ENCODE measurements around the gene OR2V2. TPM values are rescaled to one million over a fixed set of nuclear protein-coding genes. Genes with fewer than 3 reads are reported as not detected.

Gene OR2V2
- total RNA-seq, 1 donor from 2014 or later, result not detected

DNA sequence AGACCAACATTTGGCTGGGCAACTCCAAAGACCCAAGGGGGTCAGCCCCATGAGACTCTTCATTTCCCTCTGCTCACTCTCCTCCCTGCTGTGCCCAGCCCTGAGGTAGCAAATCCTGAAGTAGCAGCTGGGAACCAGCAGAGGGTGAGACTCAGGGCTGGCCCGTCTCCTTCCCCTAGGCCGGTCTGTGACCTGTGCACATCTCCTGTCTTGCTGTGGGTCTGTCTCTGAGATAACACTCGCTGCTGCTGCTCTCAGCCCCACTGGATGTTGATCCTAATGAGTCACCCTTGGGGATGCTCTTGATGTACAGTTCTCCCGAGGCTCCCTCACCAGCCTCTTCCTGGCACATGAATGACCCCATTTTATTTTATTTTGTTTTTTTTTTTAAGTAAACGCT, 9.1 kb upstream of the OR2V2 start:
- Histone ChIP-seq H3K4me3 (no peak overlapping the region), H3K27me3 (ENCODE audit: low read depth) (peaks cover 29% of the 10 kb centered on the region), H3K36me3 (no peaks in the 10 kb centered on the region), H3K4me1 (peaks cover 2% of the 10 kb centered on the region), H3K9me3 (replicated peaks) (peaks cover 20% of the 10 kb centered on the region), H3K27ac (replicated peaks) (no peak overlapping the region)
- intact Hi-C loops (cut with micrococcal nuclease), result no loop called here
- DNase-seq, result no peak
- TF ChIP-seq, protein P1, sequence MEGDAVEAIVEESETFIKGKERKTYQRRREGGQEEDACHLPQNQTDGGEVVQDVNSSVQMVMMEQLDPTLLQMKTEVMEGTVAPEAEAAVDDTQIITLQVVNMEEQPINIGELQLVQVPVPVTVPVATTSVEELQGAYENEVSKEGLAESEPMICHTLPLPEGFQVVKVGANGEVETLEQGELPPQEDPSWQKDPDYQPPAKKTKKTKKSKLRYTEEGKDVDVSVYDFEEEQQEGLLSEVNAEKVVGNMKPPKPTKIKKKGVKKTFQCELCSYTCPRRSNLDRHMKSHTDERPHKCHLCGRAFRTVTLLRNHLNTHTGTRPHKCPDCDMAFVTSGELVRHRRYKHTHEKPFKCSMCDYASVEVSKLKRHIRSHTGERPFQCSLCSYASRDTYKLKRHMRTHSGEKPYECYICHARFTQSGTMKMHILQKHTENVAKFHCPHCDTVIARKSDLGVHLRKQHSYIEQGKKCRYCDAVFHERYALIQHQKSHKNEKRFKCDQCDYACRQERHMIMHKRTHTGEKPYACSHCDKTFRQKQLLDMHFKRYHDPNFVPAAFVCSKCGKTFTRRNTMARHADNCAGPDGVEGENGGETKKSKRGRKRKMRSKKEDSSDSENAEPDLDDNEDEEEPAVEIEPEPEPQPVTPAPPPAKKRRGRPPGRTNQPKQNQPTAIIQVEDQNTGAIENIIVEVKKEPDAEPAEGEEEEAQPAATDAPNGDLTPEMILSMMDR (IDR thresholded peaks at IDR 0.05; ENCODE audit: borderline replicate concordance), result no peak

DNA sequence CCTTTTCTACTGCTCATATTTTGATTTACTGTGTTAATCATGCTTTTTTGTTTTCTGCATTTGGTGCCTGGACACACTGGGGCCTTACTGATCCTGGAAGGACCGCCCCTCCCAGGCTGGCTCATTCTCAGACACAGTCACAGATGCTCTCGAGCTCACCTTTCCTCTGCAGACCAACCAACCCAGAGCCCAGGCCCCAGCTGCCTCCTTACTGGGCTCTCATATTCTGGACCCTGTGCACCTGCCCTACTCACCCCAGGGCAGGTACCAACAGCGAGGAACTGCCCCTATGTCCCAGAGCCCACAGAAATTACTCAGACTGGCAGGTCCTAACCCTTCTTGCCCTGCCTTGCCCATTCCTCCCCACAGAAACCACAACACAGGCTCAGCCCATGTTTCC, 6.6 kb upstream of the OR2V2 start:
- intact Hi-C loops (cut with micrococcal nuclease), result no loop called here
- Histone ChIP-seq H3K36me3 (no peaks in the 10 kb centered on the region), H3K27ac (replicated peaks) (no peak overlapping the region), H3K9me3 (replicated peaks) (peaks cover 17% of the 10 kb centered on the region), H3K4me1 (no peaks in the 10 kb centered on the region), H3K4me3 (no peak overlapping the region), H3K27me3 (ENCODE audit: low read depth) (peaks cover 42% of the 10 kb centered on the region)
- no peak for DNase-seq
- TF ChIP-seq, protein P1 (IDR thresholded peaks at IDR 0.05; ENCODE audit: borderline replicate concordance), result no peak

DNA sequence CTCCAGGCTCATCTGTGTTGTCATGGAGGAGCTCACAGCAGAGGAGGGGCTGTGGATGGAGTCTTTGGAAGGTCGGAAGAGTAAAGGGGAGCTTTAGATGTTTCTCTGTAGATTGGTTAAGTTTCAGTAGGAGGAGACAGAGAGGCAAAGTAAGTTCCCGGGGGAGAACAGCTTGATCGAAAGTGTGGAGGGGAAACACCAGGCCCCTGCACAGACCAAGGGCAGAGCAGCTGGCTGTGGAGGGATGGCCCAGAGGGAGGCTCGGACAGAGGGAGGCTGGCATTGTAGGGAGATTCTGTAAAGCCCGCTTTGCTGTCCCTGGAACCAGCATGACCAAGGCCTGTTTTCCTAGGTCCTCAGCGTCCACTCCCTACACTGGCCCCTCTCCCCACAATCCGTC, 5.3 kb upstream of the OR2V2 start:
- TF ChIP-seq, protein P1 (IDR thresholded peaks at IDR 0.05; ENCODE audit: borderline replicate concordance), result no peak
- H3K4me1 ChIP-seq, result no peaks in the 10 kb centered on the region

DNA sequence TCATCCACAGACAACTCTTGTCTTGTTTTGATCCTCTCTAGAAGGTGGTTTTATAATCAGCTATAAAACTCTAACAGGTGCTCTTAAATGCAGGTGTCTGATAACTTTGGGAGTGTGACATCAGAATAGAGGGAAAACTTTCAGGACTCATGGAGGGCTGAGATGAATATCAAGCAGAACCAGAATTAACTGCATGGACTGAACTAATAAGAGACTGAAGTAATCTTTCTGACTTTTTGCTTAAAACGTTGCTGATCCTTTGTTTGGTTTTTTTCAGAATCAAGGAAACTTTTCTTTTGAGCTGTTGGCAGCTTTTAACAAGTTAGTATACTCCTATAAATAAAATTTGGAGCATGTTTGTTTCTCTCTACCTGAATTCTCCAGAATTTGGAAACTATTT, 2.3 kb upstream of the OR2V2 start:
- DNase-seq, result no peak
- TF ChIP-seq, protein P1 (IDR thresholded peaks at IDR 0.05; ENCODE audit: borderline replicate concordance), result no peak
- H3K9me3 ChIP-seq (replicated peaks), result no peaks in the 10 kb centered on the region
- H3K4me3 ChIP-seq, result no peak overlapping the region
- intact Hi-C loops (cut with micrococcal nuclease), result no loop called here
- no peak overlapping the region for H3K27ac ChIP-seq (replicated peaks)
- peaks cover 78% of the 10 kb centered on the region for H3K27me3 ChIP-seq (ENCODE audit: low read depth)
- H3K4me1 ChIP-seq, result no peaks in the 10 kb centered on the region
- H3K36me3 ChIP-seq, result no peaks in the 10 kb centered on the region

More for the DNA sequence above, 5.3 kb upstream of the OR2V2 start:
- no peak for DNase-seq
- Histone ChIP-seq H3K36me3 (no peaks in the 10 kb centered on the region), H3K27ac (replicated peaks) (no peak overlapping the region), H3K9me3 (replicated peaks) (peaks cover 4% of the 10 kb centered on the region), H3K4me3 (no peak overlapping the region), H3K27me3 (ENCODE audit: low read depth) (peaks cover 53% of the 10 kb centered on the region)
- intact Hi-C loops (cut with micrococcal nuclease), result no loop called here

DNA sequence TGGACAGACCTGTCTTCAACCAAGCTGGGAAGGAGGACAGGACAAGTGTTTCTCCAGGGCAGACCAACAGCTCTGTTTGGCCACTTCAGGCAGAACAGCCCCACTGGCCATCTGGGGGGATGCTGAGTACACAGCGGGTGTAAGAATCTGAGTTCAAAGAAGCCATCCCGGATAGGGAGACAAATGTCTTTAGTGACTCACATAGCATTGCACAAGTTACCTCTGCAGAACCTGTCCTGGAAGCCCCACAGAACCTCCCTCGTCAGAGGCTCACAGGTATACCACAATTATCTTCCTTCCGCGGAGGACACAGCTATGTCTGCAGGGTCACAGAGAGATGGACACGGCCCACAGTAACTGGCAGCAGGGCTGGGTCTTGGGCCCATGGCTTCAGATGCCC, 2.0 kb downstream of the OR2V2 start:
- peaks cover 75% of the 10 kb centered on the region for H3K27me3 ChIP-seq (ENCODE audit: low read depth)

More for the DNA sequence above, 2.0 kb downstream of the OR2V2 start:
- H3K36me3 ChIP-seq, result no peaks in the 10 kb centered on the region
- H3K4me3 ChIP-seq, result no peak overlapping the region
- no peak overlapping the region for H3K27ac ChIP-seq (replicated peaks)
- no peaks in the 10 kb centered on the region for H3K9me3 ChIP-seq (replicated peaks)
- DNase-seq, result no peak
- intact Hi-C loops (cut with micrococcal nuclease), result no loop called here
- TF ChIP-seq, protein P1 (IDR thresholded peaks at IDR 0.05; ENCODE audit: borderline replicate concordance), result no peak
- H3K4me1 ChIP-seq, result peaks cover 4% of the 10 kb centered on the region
